HG03066 (cell line): ENCODE data around the gene LAPTM5.
"Not testable (repeated sequence)": the region's sequence is repeated elsewhere in the genome, so short reads cannot be mapped to it uniquely, and the experiment has no call there.

Experiments
- ATAC-seq: cut with Tn5 transposase; IDR thresholded peaks from one replicate; pipeline ENCODE4 v1.9.1; 2021; ENCODE audit warnings: low read depth; ENCODE audit not compliant: unreplicated experiment

Gene LAPTM5

GRCh38 chr1:30702823-30703222 lies 54.8 kb downstream of the LAPTM5 start:
- ATAC-seq: no peak

DNA sequence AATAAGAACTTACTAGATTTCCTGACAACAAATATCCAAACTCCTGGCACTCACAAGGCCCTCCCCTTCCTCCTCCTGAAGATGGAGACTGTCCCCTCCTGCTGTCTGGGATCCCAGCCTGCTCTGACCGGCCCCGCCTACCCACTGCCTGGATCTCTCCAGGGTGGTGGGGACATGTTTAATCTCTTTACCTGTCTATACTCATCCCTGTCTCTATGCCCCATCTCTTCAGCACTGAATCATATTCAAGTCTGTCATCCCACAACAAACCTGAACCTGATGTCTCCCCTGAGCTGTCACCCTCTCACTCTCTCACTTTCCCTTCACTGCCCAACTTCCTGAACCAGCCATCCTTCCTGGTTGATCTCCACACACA lies 56.3 kb downstream of the LAPTM5 start:
- no peak for ATAC-seq

DNA sequence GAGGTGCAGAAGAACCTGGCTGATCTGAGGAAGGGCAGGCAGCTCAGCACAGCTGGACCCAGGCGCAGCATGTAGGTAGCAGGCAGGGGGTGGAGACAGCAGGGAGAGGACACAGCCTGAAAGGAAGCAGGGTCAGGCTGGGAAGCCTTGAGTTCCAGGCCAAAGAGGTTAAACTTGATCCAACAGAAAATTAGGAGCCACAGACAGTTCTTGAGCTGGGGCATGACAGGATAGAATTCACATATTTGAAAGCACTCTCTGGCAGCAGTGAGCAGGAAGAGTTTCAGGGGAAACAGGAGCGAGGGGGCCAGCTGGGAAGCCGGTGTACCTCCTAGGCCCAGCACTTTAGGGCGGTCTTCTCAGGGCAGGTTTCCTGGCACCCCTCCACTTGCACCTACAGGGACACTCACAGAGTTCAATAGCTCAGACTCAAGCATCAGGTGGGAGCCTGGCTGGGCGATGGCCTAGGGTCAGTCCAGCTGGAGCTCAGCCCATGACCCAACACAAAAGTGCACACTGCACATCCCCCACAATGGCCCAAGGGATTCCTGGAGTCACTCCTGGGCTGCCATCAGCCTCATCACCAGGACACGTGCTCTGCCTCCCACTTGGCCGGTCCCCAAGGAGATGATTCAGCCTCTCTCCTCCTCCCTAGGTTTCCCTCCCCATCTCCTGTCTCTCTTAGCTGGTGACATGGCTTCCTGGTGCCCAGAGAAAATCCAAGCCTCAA lies 56.9 kb downstream of the LAPTM5 start:
- ATAC-seq: no peak

DNA sequence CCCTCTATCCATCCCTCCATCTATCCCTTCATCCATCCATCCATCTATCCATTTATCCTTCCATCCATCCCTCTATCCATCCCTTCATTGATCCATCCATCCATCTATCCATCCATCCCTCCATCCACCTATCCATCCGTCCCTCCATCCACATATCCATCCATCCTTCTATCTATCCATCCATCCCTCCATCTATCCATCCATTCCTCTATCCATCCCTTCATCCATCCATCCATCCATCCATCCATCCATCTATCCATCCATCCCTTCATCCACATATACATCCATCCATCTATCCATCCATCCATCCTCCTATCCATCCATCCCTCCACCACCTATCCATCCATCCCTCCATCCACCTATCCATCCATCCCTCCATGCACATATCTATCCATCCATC lies 57.8 kb downstream of the LAPTM5 start:
- ATAC-seq: no peak

- ATAC-seq: no peak
Measured at GRCh38 chr1:30698401-30698981, 59.1 kb downstream of the LAPTM5 start.

DNA sequence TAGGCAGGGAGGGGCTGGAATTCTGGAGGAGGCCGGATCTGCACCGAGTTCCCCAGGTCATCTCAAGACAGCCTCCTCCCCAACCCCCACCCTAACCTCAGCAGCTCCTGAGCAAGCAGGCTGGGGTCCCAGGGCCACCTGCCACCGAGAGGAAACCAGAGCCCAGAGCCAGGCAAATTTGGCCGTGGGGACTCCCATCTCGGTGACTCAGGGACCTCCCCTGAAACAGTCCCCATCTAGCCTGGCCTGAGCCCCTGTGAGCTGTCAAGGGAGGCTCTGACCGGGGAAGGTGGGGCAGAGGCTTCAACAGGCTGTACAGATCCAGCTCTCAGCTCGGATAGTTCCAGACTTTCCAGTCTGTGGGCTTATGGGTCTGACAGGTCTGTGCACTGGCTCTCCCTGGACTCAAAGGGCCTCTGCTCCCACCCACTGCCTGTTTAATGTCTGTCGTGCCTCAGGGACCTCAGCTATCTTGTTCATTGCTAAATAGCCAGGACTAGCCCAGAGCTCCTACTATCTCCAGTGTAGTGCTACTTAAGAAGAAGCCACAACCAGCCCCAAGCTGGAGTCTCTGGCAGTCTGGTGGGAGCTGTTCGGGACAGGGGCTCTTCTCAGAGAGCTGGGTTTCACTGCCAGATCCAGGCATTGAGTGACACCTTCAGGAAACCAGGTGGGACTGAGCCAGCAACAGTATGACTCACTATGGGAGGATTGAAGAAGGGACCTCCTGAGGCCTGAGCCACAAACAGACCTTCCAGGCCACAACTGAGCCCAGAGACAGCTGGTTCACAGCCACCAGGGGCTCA lies 59.8 kb downstream of the LAPTM5 start:
- ATAC-seq: no peak

DNA sequence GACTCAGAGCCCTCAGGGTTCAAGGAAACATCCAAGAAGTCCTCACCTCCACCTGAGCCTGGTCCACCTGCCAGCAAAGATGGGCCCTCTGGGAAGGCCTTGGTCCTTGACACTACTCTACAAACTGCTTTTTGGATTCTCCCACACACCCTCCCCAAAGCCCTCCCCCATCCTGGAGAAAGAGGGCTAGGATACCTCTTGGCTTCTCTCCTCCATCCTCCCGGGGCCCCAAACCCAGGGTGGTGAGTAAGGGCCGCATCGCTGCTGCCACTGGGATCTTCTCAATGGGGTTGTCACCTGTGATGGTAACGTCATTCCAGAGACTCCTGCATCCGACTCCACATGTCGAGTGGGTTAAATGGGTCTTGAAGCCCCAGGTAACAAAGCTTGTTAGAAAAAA lies 60.7 kb downstream of the LAPTM5 start:
- ATAC-seq: no peak

- no peak for ATAC-seq
Measured at GRCh38 chr1:30695439-30695841, 62.1 kb downstream of the LAPTM5 start.

- ATAC-seq: no peak
Measured at GRCh38 chr1:30694280-30695175, 63.0 kb downstream of the LAPTM5 start.

- ATAC-seq: no peak
Measured at GRCh38 chr1:30693822-30694221, 63.8 kb downstream of the LAPTM5 start.

DNA sequence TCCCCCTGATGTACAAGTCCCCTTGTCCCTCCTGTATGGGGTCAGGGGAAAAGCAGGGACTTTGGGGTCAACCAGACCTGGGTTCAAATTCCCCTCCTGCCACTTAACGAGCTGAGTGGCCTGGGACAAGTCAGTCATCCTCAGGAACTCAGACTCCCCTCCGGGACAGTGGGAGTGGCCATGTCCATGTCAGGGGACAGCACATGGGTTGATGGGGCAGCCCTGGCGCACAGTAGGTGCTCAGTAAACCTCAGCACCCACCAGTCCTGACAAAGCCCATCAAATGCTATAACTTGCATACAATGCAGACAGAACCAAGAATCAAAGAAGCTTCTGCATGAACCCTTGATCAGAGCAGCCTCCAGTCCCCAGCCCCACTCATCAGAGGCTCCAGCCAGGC lies 64.2 kb downstream of the LAPTM5 start:
- ATAC-seq: no peak

- no peak for ATAC-seq
Measured at GRCh38 chr1:30692948-30693301, 64.6 kb downstream of the LAPTM5 start.

GRCh38 chr1:30692201-30692947 lies 65.2 kb downstream of the LAPTM5 start:
- ATAC-seq: no peak

- ATAC-seq: no peak
Measured at GRCh38 chr1:30691480-30691879, 66.1 kb downstream of the LAPTM5 start.

- ATAC-seq: no peak
Measured at GRCh38 chr1:30689901-30690645, 67.5 kb downstream of the LAPTM5 start.

DNA sequence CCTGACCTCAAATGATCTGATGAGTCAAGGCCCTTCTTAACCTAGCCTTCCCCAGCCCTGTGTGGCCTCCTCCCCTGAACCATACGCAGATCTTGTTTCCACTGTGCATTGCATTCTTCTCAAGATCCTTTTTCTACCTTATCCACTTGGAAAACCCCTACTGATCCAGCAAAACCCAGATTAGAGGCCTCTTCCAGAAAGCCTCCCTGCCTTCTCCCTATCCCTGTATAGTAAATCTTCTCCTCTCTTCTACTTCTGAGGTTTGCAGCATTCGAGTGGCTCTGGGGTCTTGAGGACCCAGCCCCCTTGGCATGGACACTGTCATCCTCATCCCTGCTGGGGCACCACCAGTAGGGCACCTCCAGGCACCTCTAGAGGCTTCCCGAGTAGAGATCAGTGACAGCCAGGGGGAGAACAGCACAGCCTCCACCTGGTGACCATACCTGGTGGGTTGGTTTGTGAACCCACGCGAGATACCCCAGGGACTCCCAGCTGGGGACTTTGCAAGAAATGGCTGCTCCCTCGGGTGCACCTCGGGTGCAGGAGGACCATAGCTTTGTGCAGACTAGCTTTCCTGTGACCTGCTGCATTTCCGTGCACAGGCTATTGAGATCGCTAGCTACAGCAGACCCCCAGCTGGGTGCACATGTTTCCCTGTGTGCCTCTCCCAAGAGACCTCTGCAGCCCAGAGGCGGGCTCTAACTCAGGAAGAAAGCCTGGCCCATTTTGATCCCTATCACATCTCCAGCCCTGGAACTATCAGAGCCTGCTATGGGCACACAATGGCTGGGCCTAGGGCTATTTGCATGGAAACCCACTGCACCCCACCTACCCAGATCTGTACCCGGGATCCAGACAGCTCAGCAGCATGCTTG lies 68.4 kb downstream of the LAPTM5 start:
- ATAC-seq: no peak

DNA sequence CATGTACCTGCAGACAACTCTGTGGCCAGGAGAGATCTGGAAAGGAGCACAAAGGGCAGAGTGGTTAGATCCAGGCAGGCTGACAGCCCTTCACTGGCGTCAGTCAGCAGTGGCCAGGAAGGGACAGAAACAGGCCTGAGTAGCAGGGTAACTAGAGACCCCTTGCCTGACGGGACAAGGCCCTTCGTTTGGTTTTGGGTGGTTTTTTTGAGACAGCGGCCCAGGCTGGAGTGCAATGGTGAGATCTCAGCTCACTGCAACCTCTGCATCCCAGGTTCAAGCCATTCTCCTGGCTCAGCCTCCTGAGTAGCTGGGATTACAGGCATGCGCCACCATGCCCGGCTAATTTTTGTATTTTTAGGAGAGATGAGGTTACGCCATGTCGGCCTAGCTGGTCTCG lies 69.1 kb downstream of the LAPTM5 start:
- ATAC-seq: not testable (repeated sequence)

GRCh38 chr1:30687886-30688285 lies 69.7 kb downstream of the LAPTM5 start:
- ATAC-seq: no peak
